GM12878 (cell line): Measurements from ENCODE around the gene MAD2L1BP. TPM values are rescaled to one million over a fixed set of nuclear protein-coding genes. Genes with fewer than 3 reads are reported as not detected.

Source experiments
- ATAC-seq: fragments of 200-7000 bp; cut with Tn5 transposase; 3 replicates; pipeline ENCODE4 v1.9.1; 2020; ENCODE audit warnings: mild to moderate bottlenecking, moderate library complexity
- BruUV-seq: library from RNA; stranded (reverse); fragments of 400-500 nt; replicated peaks from 2 replicates; lab custom pipeline; 2021; lab: Mats Ljungman, UMichigan
- CTCF ChIA-PET: fragments of 300-600 bp; sonication (Branson Sonifier 250); formaldehyde crosslinking; extraction: SDS; loops from one replicate; lab custom pipeline; 2021; ENCODE audit warnings: inconsistent platforms; lab: Yijun Ruan, JAX
- POLR2A ChIA-PET: fragments of 350-600 bp; formaldehyde crosslinking; extraction: SDS; loops from one replicate; lab custom pipeline; 2021; ENCODE audit warnings: inconsistent platforms; lab: Charles Lee
- RAD21 ChIA-PET: fragments of 300-600 bp; sonication (Branson Sonifier 250); formaldehyde crosslinking; loops from one replicate; lab custom pipeline; 2023; ENCODE audit warnings: antibody characterized with exemption; ENCODE audit not compliant: unreplicated experiment; lab: Charles Lee
- SMC1A ChIA-PET: fragments of 300-600 bp; sonication (Branson Sonifier 250); formaldehyde crosslinking; loops from one replicate; lab custom pipeline; 2023; ENCODE audit not compliant: unreplicated experiment, uncharacterized antibody; lab: Charles Lee
- DNase-seq: peaks from one replicate; pipeline ENCODE4 v3.0.0-alpha.2; 2011; ENCODE audit warnings: low read depth, low spot score
- FAIRE-seq: peaks from 3 replicates; lab custom pipeline; 2011; peaks lifted over from hg19 to GRCh38; lab: Jason Lieb, UNC
- H2AFZ ChIP-seq: 2 replicates; pipeline ENCODE4 v1.6.0; 2011; ENCODE audit warnings: low read depth, low read length, control low read depth; ENCODE audit not compliant: control insufficient read depth
- H3K27ac ChIP-seq: 2 replicates; pipeline ENCODE4 v1.5.1; 2011; ENCODE audit warnings: control low read depth; ENCODE audit not compliant: control insufficient read depth, insufficient read depth
- H3K27me3 ChIP-seq, 2 experiments: replicated peaks in 1 of 2; 2 replicates each; pipeline versions ENCODE4 v1.6.0 to v1.6.1; 2011; ENCODE audit warnings: low read length in 1 of 2; ENCODE audit not compliant: control insufficient read depth in 2 of 2, insufficient read depth in 2 of 2
- H3K36me3 ChIP-seq, 2 experiments: 2 replicates each; pipeline ENCODE4 v1.5.1; 2011; ENCODE audit warnings: low read length in 1 of 2; ENCODE audit not compliant: control insufficient read depth in 2 of 2, insufficient read depth in 2 of 2
- H3K4me1 ChIP-seq: 2 replicates; pipeline ENCODE4 v1.6.1; 2011; ENCODE audit warnings: mild to moderate bottlenecking, low read length, moderate library complexity, mixed read lengths; ENCODE audit not compliant: control insufficient read depth, insufficient read depth
- H3K4me2 ChIP-seq: 2 replicates; pipeline ENCODE4 v1.6.0; 2011; ENCODE audit warnings: control low read depth; ENCODE audit not compliant: control insufficient read depth, insufficient read depth
- H3K4me3 ChIP-seq: fragments of 200-600 bp; sonication (generic); 2 replicates; pipeline ENCODE4 v1.5.1; 2016
- H3K79me2 ChIP-seq: 2 replicates; pipeline ENCODE4 v1.6.0; 2011; ENCODE audit warnings: low read length; ENCODE audit not compliant: control insufficient read depth, insufficient read depth
- H3K9ac ChIP-seq: 2 replicates; pipeline ENCODE4 v1.8.0; 2011; ENCODE audit warnings: low read length, control low read depth, mixed read lengths; ENCODE audit not compliant: control insufficient read depth, insufficient read depth
- H3K9me3 ChIP-seq: replicated peaks from 3 replicates; pipeline ENCODE4 v1.5.1; 2011; ENCODE audit warnings: mild to moderate bottlenecking, low read length; ENCODE audit not compliant: control insufficient read depth, insufficient read depth
- H4K20me1 ChIP-seq: 2 replicates; pipeline ENCODE4 v1.6.0; 2011; ENCODE audit not compliant: control insufficient read depth, insufficient read depth
- BCL3 ChIP-seq: IDR thresholded peaks from 2 replicates; pipeline ENCODE4 v1.6.1; 2011; ENCODE audit warnings: borderline replicate concordance, low read depth, mild to moderate bottlenecking, moderate library complexity, low read length; ENCODE audit not compliant: insufficient read depth, poor library complexity, severe bottlenecking
- BMI1 ChIP-seq: fragments of 450-650 bp; IDR thresholded peaks from 2 replicates; pipeline ENCODE4 v1.6.1; 2016; ENCODE audit warnings: mild to moderate bottlenecking, moderate library complexity, borderline replicate concordance
- CBX3 ChIP-seq: fragments of 200-600 bp; sonication (generic); IDR thresholded peaks from 2 replicates; pipeline ENCODE4 v1.6.1; 2016; ENCODE audit warnings: low read depth, borderline replicate concordance
- CREB1 ChIP-seq: IDR thresholded peaks from 2 replicates; pipeline ENCODE4 v1.6.1; 2012; ENCODE audit warnings: low read depth, mild to moderate bottlenecking, inconsistent platforms
- EGR1 ChIP-seq, 2 experiments: IDR thresholded peaks; 1 replicate in 1 of 2; 2 replicates in 1 of 2; pipeline ENCODE4 v1.6.1; 2011 to 2012; ENCODE audit warnings: low read depth in 2 of 2, low read length in 2 of 2, borderline replicate concordance in 1 of 2, mild to moderate bottlenecking in 1 of 2, moderate library complexity in 1 of 2
- LARP7 ChIP-seq: fragments of 450-650 bp; IDR thresholded peaks from 2 replicates; pipeline ENCODE4 v1.6.1; 2017; ENCODE audit warnings: mild to moderate bottlenecking
- NR2C2 ChIP-seq: IDR thresholded peaks from 2 replicates; pipeline ENCODE4 v1.6.1; 2011; ENCODE audit warnings: borderline replicate concordance, low read depth; ENCODE audit not compliant: control insufficient read depth, insufficient read length
- RB1 ChIP-seq: fragments of 450-650 bp; formaldehyde crosslinking; IDR thresholded peaks from 2 replicates; pipeline ENCODE4 v1.6.1; 2017; ENCODE audit warnings: mild to moderate bottlenecking, borderline replicate concordance
- SMC3 ChIP-seq: IDR thresholded peaks from 2 replicates; pipeline ENCODE4 v1.6.1; 2011; ENCODE audit warnings: low read length, improper control_type of control experiment, borderline replicate concordance
- ZBTB40 ChIP-seq: fragments of 450-650 bp; IDR thresholded peaks from 2 replicates; pipeline ENCODE4 v1.6.1; 2016; ENCODE audit warnings: mild to moderate bottlenecking, moderate library complexity, borderline replicate concordance
- ZNF217 ChIP-seq: fragments of 450-650 bp; IDR thresholded peaks from 2 replicates; pipeline ENCODE4 v1.6.1; 2017; ENCODE audit warnings: antibody characterized with exemption, mild to moderate bottlenecking
- WGBS: methylation state at CpG from one replicate; pipeline ENCODE4 v1.1.6; 2016; ENCODE audit warnings: low lambda C conversion rate; ENCODE audit not compliant: insufficient replicate concordance, insufficient coverage; ENCODE audit errors: missing lambda C conversion rate; 5-methylcytosine and 5-hydroxymethylcytosine counted together
- in situ Hi-C: fragments of 300-500 bp; cut with MboI; formaldehyde crosslinking; loops from 9 replicates; pipeline ENCODE4 v1.14.3; 2018; ENCODE audit warnings: mixed read lengths
- intact Hi-C: fragments of 100-400 bp; cut with micrococcal nuclease; formaldehyde crosslinking; loops from one replicate; pipeline ENCODE4 v1.14.2; 2022; ENCODE audit not compliant: unreplicated experiment
- polyA plus RNA-seq, 11 experiments: library from polyadenylated mRNA; depleted of rRNA in 4 of 11; unstranded in 6 of 11; stranded (reverse) in 5 of 11; fragments of >200 nt; fragmentation: Nextera tagmentation in 4 of 11; fragmentation: Illumina TruSeq in 1 of 11; extraction: Ambion mirVana in 4 of 11; extraction: Trizol in 1 of 11; gene quantifications; 1 replicate in 1 of 11; 2 replicates in 10 of 11; pipeline versions ENCODE4 v1.2.1 to v1.2.3, GENCODE V29; 2011 to 2016; ENCODE audit warnings: inconsistent platforms in 2 of 11, missing spikeins in 2 of 11, low read depth in 1 of 11
- total RNA-seq, 4 experiments: library from RNA; depleted of rRNA in 3 of 4; stranded (reverse); fragments of >200 nt in 3 of 4; fragmentation: Illumina TruSeq in 1 of 4; extraction: Trizol in 1 of 4; gene quantifications; 2 replicates each; pipeline versions ENCODE4 v1.2.1 to v1.2.3, GENCODE V29; 2013 to 2021

MAD2L1BP gene
- total and polyA plus RNA-seq, 10 of the 15 experiments (the other 5 are each of a cell fraction or from before 2014, with no cell fraction given) = 39.2 to 155 (median 60.3) TPM

DNA sequence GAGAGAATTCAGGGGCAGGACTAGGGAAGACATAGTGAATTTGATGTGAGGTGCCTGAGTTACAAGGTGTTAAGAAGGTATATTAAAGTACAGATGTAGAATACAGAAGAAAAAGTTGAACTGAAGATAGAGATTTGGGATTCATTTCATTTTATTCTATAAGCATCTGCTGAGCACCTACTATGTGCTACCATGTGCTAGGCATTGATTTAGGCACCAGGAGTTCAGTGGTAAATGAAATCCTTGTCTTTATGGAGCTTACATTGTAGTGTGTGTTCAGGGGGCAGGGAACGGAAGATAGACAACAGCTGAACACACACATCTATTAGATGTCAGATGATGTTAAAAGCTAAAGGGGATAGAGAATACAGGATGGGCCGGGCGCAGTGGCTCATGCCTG is 12.0 kb downstream of the MAD2L1BP start:
- Histone ChIP-seq H3K9me3 (no peaks in the 10 kb centered on the region), H4K20me1 (no peaks in the 10 kb centered on the region), H3K27ac (no peak overlapping the region), H3K9ac (no peak overlapping the region), H3K36me3 (no peaks in the 10 kb centered on the region), H3K4me2 (no peak overlapping the region), H2AFZ (no peak overlapping the region), H3K79me2 (no peaks in the 10 kb centered on the region), H3K4me1 (no peaks in the 10 kb centered on the region), H3K4me3 (no peak overlapping the region), H3K27me3 (no peaks in the 10 kb centered on the region)
- 93% methylated on average over 3 of the region's 3 CpGs for WGBS
- ChIA-PET POLR2A (interaction anchor here (1.1 to 1.4 kb wide), 3 partner anchors 10 to 41 kb away, joined by 3 to 4 read pairs (median 3); no protein-coding TSS in a partner anchor), CTCF (interaction anchor here (2.2 kb wide), 1 partner anchor 19 kb away, joined by 9 read pairs; no protein-coding TSS in a partner anchor), SMC1A (interaction anchor here (0.7 kb wide), 1 partner anchor 11 kb away, joined by 3 read pairs; no protein-coding TSS in a partner anchor), RAD21 (no interaction called here)
- intact Hi-C loops = no loop called here
- no peak for DNase-seq
- in situ Hi-C loops = no loop called here
- FAIRE-seq = no peak
- no peak for ATAC-seq
- no peak for TF ChIP-seq CBX3
- no peak for TF ChIP-seq BMI1
- TF ChIP-seq RB1 = no peak
- no peak for TF ChIP-seq CREB1
- TF ChIP-seq ZBTB40 = no peak
- TF ChIP-seq EGR1 (IDR thresholded peaks at IDR 0.05; ENCODE audit: borderline replicate concordance in 1 of 2, low read depth in 2 of 2, low read length in 2 of 2) = no peak
- no peak for TF ChIP-seq SMC3
- TF ChIP-seq BCL3 = no peak
- TF ChIP-seq ZNF217 = no peak
- no peak for TF ChIP-seq NR2C2
- no peak for TF ChIP-seq LARP7
- BruUV-seq = no TSS peak
